HCT116 (cell line): ENCODE data around the gene ACP6. TPM values are rescaled to one million over a fixed set of nuclear protein-coding genes. Genes with fewer than 3 reads are reported as not detected.

Source experiments
- ATAC-seq: fragments of 200-7000 bp; cut with Tn5 transposase; 2 replicates; pipeline ENCODE4 v1.9.1; 2020; ENCODE audit warnings: mild to moderate bottlenecking, moderate library complexity
- BruUV-seq: library from RNA; stranded (reverse); fragments of 400-500 nt; replicated peaks from 2 replicates; lab custom pipeline; 2021; lab: Mats Ljungman, UMichigan
- CTCF ChIA-PET: fragments of 300-600 bp; sonication (Branson Sonifier 250); formaldehyde crosslinking; loops from one replicate; lab custom pipeline; 2021; ENCODE audit warnings: antibody characterized with exemption; lab: Charles Lee
- POLR2A ChIA-PET: fragments of 300-600, 350-600 bp; sonication (Branson Sonifier 250); formaldehyde crosslinking; loops from one replicate; lab custom pipeline; 2021; ENCODE audit warnings: antibody characterized with exemption; lab: Charles Lee
- RAD21 ChIA-PET, 2 experiments: fragments of 300-600 bp; sonication (Branson Sonifier 250); formaldehyde crosslinking; loops; one replicate each; lab custom pipeline; 2023; ENCODE audit warnings: low total read pairs in 2 of 2; ENCODE audit not compliant: uncharacterized antibody in 2 of 2, unreplicated experiment in 2 of 2, low non-redundant PET in 1 of 2; lab: Charles Lee
- DNase-seq: peaks from one replicate; pipeline ENCODE4 v3.0.0-alpha.2; 2010; ENCODE audit warnings: low read depth, low spot score
- H2AFZ ChIP-seq: fragments of 200-600 bp; shearing (Covaris generic), sonication (generic); 2 replicates; pipeline ENCODE4 v1.6.1; 2017; ENCODE audit warnings: low read depth, mixed run types, mixed read lengths, antibody characterized with exemption, low read length; ENCODE audit not compliant: poor library complexity, severe bottlenecking
- H3K27ac ChIP-seq: 2 replicates; pipeline ENCODE4 v1.5.1; 2012; ENCODE audit warnings: low read depth, low read length
- H3K27me3 ChIP-seq: fragments of 200-600 bp; sonication (generic); 2 replicates; pipeline ENCODE4 v1.6.1; 2016; ENCODE audit warnings: mixed run types, low read length, mixed read lengths; ENCODE audit not compliant: insufficient read depth
- H3K36me3 ChIP-seq, 2 experiments: fragments of 200-500 bp in 1 of 2; fragments of 200-600 bp in 1 of 2; sonication (Bioruptor generic) in 1 of 2; sonication (generic) in 1 of 2; 2 replicates each; pipeline versions ENCODE4 v1.5.1 to v1.6.1; 2014 to 2016; ENCODE audit warnings: low read length in 2 of 2, inconsistent platforms in 1 of 2, mixed read lengths in 1 of 2, mixed run types in 1 of 2; ENCODE audit not compliant: insufficient read depth in 2 of 2, control insufficient read depth in 1 of 2
- H3K4me1 ChIP-seq, 2 experiments: fragments of 200-600 bp in 1 of 2; sonication (generic) in 1 of 2; 2 replicates each; pipeline versions ENCODE4 v1.5.1 to v1.6.1; 2012 to 2017; ENCODE audit warnings: low read length in 2 of 2, inconsistent platforms in 1 of 2, mild to moderate bottlenecking in 1 of 2, mixed read lengths in 1 of 2, mixed run types in 1 of 2, moderate library complexity in 1 of 2; ENCODE audit not compliant: insufficient read depth in 2 of 2, control insufficient read depth in 1 of 2
- H3K4me2 ChIP-seq: fragments of 200-600 bp; sonication (generic); 2 replicates; pipeline ENCODE4 v1.6.1; 2017; ENCODE audit warnings: mixed run types, low read length, mixed read lengths
- H3K4me3 ChIP-seq, 2 experiments: fragments of 200-600 bp in 1 of 2; sonication (generic) in 1 of 2; replicated peaks in 1 of 2; 2 replicates each; pipeline ENCODE4 v1.5.1; 2011 to 2016; ENCODE audit warnings: low read length in 2 of 2, control low read depth in 1 of 2, low read depth in 1 of 2, mild to moderate bottlenecking in 1 of 2, mixed read lengths in 1 of 2, mixed run types in 1 of 2
- H3K79me2 ChIP-seq: fragments of 200-600 bp; sonication (generic); 2 replicates; pipeline ENCODE4 v1.6.1; 2017; ENCODE audit warnings: mild to moderate bottlenecking, mixed run types, low read length, moderate library complexity, mixed read lengths; ENCODE audit not compliant: insufficient read depth
- H3K9ac ChIP-seq: fragments of 200-600 bp; sonication (generic); 2 replicates; pipeline ENCODE4 v1.6.1; 2016; ENCODE audit warnings: low read length, mixed read lengths
- H3K9me2 ChIP-seq: fragments of 200-600 bp; sonication (generic), shearing (Covaris generic); 2 replicates; pipeline ENCODE4 v1.6.1; 2017; ENCODE audit warnings: mixed run types, mild to moderate bottlenecking, moderate library complexity; ENCODE audit not compliant: insufficient read depth
- H3K9me3 ChIP-seq, 2 experiments: fragments of 200-500 bp in 1 of 2; fragments of 200-600 bp in 1 of 2; sonication (Bioruptor generic) in 1 of 2; sonication (generic) in 1 of 2; 2 replicates each; pipeline ENCODE4 v1.6.1; 2014 to 2017; ENCODE audit warnings: low read length in 2 of 2, mixed read lengths in 2 of 2, inconsistent platforms in 1 of 2, low read depth in 1 of 2, mild to moderate bottlenecking in 1 of 2, mixed run types in 1 of 2, moderate library complexity in 1 of 2; ENCODE audit not compliant: control insufficient read depth in 1 of 2, insufficient read depth in 1 of 2
- H4K20me1 ChIP-seq: fragments of 200-600 bp; sonication (generic), shearing (Covaris generic); 2 replicates; pipeline ENCODE4 v1.6.1; 2017; ENCODE audit warnings: mixed run types, mild to moderate bottlenecking, moderate library complexity; ENCODE audit not compliant: insufficient read depth
- CBX3 ChIP-seq: IDR thresholded peaks from 2 replicates; pipeline ENCODE4 v1.6.1; 2012; ENCODE audit warnings: low read depth
- CEBPB ChIP-seq: IDR thresholded peaks from 2 replicates; pipeline ENCODE4 v1.6.1; 2012; ENCODE audit warnings: low read depth
- ELF1 ChIP-seq: IDR thresholded peaks from 2 replicates; pipeline ENCODE4 v1.6.1; 2012; ENCODE audit warnings: low read depth, borderline replicate concordance
- EZH2 ChIP-seq: fragments of 200-600 bp; sonication (generic); IDR thresholded peaks from 2 replicates; pipeline ENCODE4 v1.6.1; 2017; ENCODE audit warnings: antibody characterized with exemption, mixed run types
- EZH2phosphoT487 ChIP-seq: fragments of 200-600 bp; IDR thresholded peaks from 2 replicates; pipeline ENCODE4 v1.6.1; 2018; ENCODE audit warnings: antibody characterized with exemption, borderline replicate concordance
- FOSL1 ChIP-seq: IDR thresholded peaks from 2 replicates; pipeline ENCODE4 v1.6.1; 2012; ENCODE audit warnings: low read depth
- JUND ChIP-seq: IDR thresholded peaks from 2 replicates; pipeline ENCODE4 v1.6.1; 2012
- POLR2AphosphoS5 ChIP-seq: IDR thresholded peaks from 2 replicates; pipeline ENCODE4 v1.6.1; 2011; ENCODE audit warnings: mild to moderate bottlenecking, low read depth, low read length, moderate library complexity
- RAD21 ChIP-seq: IDR thresholded peaks from 2 replicates; pipeline ENCODE4 v1.6.1; 2012; ENCODE audit warnings: low read depth, mild to moderate bottlenecking
- SP1 ChIP-seq: IDR thresholded peaks from 2 replicates; pipeline ENCODE4 v1.6.1; 2012; ENCODE audit warnings: low read depth
- YY1 ChIP-seq: IDR thresholded peaks from 2 replicates; pipeline ENCODE4 v1.6.1; 2011; ENCODE audit warnings: low read length, low read depth, moderate library complexity, mild to moderate bottlenecking; ENCODE audit not compliant: insufficient replicate concordance; ENCODE audit errors: extremely low read depth
- ZFX ChIP-seq: fragments of 450-650 bp; IDR thresholded peaks from 2 replicates; pipeline ENCODE4 v1.6.1; 2017
- ZNF274 ChIP-seq: fragments of 200-500 bp; sonication (Bioruptor generic); IDR thresholded peaks from 2 replicates; pipeline ENCODE4 v1.6.1; 2014; ENCODE audit warnings: mild to moderate bottlenecking, low read depth, low read length, inconsistent platforms
- intact Hi-C: fragments of 100-400 bp; cut with micrococcal nuclease; formaldehyde crosslinking; loops from 2 replicates; pipeline ENCODE4 v1.10.0; 2022
- total RNA-seq: library from RNA; stranded (reverse); gene quantifications from one replicate; pipeline ENCODE4 v1.2.1, GENCODE V29; 2021; ENCODE audit not compliant: unreplicated experiment
- TF ChIP-seq, protein P1 (sequence below): IDR thresholded peaks from 2 replicates; pipeline ENCODE4 v1.6.1; 2011; ENCODE audit warnings: mild to moderate bottlenecking, low read length, moderate library complexity; ENCODE audit not compliant: insufficient replicate concordance; ENCODE audit errors: extremely low read depth
- TF ChIP-seq, protein P2 (sequence below), 3 experiments: fragments of 200-600 bp in 1 of 3; sonication (generic) in 1 of 3; IDR thresholded peaks in 2 of 3; conservative IDR thresholded peaks in 1 of 3; 2 replicates each; pipeline ENCODE4 v1.5.1; 2012 to 2017; ENCODE audit warnings: low read depth in 2 of 3, low read length in 2 of 3, antibody characterized with exemption in 1 of 3, borderline replicate concordance in 1 of 3, control low read depth in 1 of 3, mild to moderate bottlenecking in 1 of 3, mixed read lengths in 1 of 3, mixed run types in 1 of 3, moderate library complexity in 1 of 3; ENCODE audit not compliant: insufficient read depth in 1 of 3
- TF ChIP-seq, protein P3 (sequence below): IDR thresholded peaks from 2 replicates; pipeline ENCODE4 v1.6.1; 2012

Gene ACP6
- total RNA-seq, 1 experiment from 2014 or later: 26.4 TPM

DNA sequence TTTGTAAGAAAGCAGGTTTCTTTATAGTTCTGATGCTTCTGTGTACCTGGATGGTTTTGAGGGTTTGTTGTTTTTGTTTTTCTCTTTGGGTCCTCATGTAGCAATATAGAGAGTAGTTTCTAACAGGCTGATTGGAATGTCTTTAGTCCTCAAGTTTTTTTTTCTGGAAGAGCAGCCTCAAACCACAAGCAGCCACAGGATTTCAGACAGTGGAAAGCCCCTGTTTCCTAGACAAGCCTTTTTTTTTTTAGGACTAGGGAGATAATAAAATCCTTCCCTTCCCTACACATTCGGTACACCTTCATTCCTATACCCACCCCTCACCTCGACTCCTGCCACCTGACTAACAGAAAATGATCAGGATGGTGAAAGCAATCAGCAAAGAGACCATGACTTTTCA is 47.6 kb downstream of the ACP6 start:
- Histone ChIP-seq H2AFZ (no peak overlapping the region), H3K27ac (no peak overlapping the region), H3K9me2 (no peaks in the 10 kb centered on the region), H3K79me2 (no peaks in the 10 kb centered on the region), H3K36me3 (peaks cover 16 to 33% of the 10 kb centered on the region in 2 experiments), H3K4me3 (no peak overlapping the region), H4K20me1 (no peaks in the 10 kb centered on the region), H3K27me3 (no peaks in the 10 kb centered on the region), H3K4me1 (no peaks in the 10 kb centered on the region), H3K4me2 (no peak overlapping the region), H3K9me3 (no peaks in the 10 kb centered on the region), H3K9ac (no peak overlapping the region)
- intact Hi-C loops: no loop called here
- CTCF ChIA-PET: no interaction called here
- DNase-seq (no peak), ATAC-seq (no peak)
- BruUV-seq: no TSS peak
- TF ChIP-seq ZFX: no peak
- TF ChIP-seq CEBPB: no peak
- TF ChIP-seq, protein P1, sequence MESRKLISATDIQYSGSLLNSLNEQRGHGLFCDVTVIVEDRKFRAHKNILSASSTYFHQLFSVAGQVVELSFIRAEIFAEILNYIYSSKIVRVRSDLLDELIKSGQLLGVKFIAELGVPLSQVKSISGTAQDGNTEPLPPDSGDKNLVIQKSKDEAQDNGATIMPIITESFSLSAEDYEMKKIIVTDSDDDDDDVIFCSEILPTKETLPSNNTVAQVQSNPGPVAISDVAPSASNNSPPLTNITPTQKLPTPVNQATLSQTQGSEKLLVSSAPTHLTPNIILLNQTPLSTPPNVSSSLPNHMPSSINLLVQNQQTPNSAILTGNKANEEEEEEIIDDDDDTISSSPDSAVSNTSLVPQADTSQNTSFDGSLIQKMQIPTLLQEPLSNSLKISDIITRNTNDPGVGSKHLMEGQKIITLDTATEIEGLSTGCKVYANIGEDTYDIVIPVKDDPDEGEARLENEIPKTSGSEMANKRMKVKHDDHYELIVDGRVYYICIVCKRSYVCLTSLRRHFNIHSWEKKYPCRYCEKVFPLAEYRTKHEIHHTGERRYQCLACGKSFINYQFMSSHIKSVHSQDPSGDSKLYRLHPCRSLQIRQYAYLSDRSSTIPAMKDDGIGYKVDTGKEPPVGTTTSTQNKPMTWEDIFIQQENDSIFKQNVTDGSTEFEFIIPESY: no peak
- no peak for TF ChIP-seq ELF1
- POLR2A ChIA-PET: no interaction called here
- RAD21 ChIA-PET: no interaction called here

DNA sequence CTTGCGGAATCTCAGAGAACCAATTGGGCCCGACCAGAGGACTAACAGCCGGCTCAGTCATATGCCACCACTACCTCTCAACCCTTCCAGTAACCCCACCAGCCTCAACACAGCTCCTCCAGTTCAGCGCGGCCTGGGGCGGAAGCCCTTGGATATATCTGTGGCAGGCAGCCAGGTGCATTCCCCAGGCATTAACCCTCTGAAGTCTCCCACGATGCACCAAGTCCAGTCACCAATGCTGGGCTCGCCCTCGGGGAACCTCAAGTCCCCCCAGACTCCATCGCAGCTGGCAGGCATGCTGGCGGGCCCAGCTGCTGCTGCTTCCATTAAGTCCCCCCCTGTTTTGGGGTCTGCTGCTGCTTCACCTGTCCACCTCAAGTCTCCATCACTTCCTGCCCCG is 49.8 kb downstream of the ACP6 start:
- no TSS peak for BruUV-seq
- H3K4me3 ChIP-seq: no peak overlapping the region
- intact Hi-C loops: no loop called here
- no peak overlapping the region for H3K4me2 ChIP-seq
- no peaks in the 10 kb centered on the region for H3K79me2 ChIP-seq
- no peak for ATAC-seq
- TF ChIP-seq ZNF274 (no peak), JUND (no peak), CBX3 (no peak), FOSL1 (no peak), EZH2 (no peak), RAD21 (no peak), POLR2AphosphoS5 (no peak), SP1 (no peak), YY1 (no peak), EZH2phosphoT487 (no peak)
- TF ChIP-seq, protein P1: no peak
- TF ChIP-seq, protein P2, sequence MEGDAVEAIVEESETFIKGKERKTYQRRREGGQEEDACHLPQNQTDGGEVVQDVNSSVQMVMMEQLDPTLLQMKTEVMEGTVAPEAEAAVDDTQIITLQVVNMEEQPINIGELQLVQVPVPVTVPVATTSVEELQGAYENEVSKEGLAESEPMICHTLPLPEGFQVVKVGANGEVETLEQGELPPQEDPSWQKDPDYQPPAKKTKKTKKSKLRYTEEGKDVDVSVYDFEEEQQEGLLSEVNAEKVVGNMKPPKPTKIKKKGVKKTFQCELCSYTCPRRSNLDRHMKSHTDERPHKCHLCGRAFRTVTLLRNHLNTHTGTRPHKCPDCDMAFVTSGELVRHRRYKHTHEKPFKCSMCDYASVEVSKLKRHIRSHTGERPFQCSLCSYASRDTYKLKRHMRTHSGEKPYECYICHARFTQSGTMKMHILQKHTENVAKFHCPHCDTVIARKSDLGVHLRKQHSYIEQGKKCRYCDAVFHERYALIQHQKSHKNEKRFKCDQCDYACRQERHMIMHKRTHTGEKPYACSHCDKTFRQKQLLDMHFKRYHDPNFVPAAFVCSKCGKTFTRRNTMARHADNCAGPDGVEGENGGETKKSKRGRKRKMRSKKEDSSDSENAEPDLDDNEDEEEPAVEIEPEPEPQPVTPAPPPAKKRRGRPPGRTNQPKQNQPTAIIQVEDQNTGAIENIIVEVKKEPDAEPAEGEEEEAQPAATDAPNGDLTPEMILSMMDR (IDR thresholded peaks at IDR 0.05 in 2 of 3, conservative IDR thresholded peaks at IDR 0.05 in 1 of 3; ENCODE audit: borderline replicate concordance in 1 of 3, insufficient read depth in 1 of 3, low read depth in 2 of 3, low read length in 2 of 3): no peak
- TF ChIP-seq, protein P3, sequence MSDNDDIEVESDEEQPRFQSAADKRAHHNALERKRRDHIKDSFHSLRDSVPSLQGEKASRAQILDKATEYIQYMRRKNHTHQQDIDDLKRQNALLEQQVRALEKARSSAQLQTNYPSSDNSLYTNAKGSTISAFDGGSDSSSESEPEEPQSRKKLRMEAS: no peak
- H3K9me3 ChIP-seq: no peaks in the 10 kb centered on the region
- peaks cover 26 to 47% of the 10 kb centered on the region in 2 experiments for H3K36me3 ChIP-seq
- H3K27ac ChIP-seq: no peak overlapping the region
- H4K20me1 ChIP-seq: no peaks in the 10 kb centered on the region
- H3K9ac ChIP-seq: no peak overlapping the region
- CTCF ChIA-PET: no interaction called here
- POLR2A ChIA-PET: no interaction called here
- no peaks in the 10 kb centered on the region for H3K9me2 ChIP-seq
- H3K27me3 ChIP-seq: no peaks in the 10 kb centered on the region
- RAD21 ChIA-PET: no interaction called here
- no peak overlapping the region for H2AFZ ChIP-seq
- no peaks in the 10 kb centered on the region for H3K4me1 ChIP-seq
- DNase-seq: no peak
